HEK293T (cell line): ENCODE measurements around the gene SEC14L1.

ENCODE experiments used
- CTCF ChIA-PET: fragments of 350-600 bp; formaldehyde crosslinking; extraction: SDS; loops from one replicate; lab custom pipeline; 2021; ENCODE audit warnings: antibody characterized with exemption, inconsistent platforms; lab: Yijun Ruan, JAX
- POLR2A ChIA-PET: fragments of 350-600 bp; formaldehyde crosslinking; extraction: SDS; loops from one replicate; lab custom pipeline; 2020; ENCODE audit warnings: antibody characterized with exemption, inconsistent platforms; lab: Yijun Ruan, JAX
- DNase-seq: peaks from one replicate; pipeline ENCODE4 v3.0.0; 2012; ENCODE audit warnings: mixed read lengths; ENCODE audit errors: extremely low spot score
- ARNT ChIP-seq: fragments of 450-650 bp; IDR thresholded peaks from 2 replicates; pipeline ENCODE4 v1.6.1; 2017; ENCODE audit warnings: mild to moderate bottlenecking
- BHLHE40 ChIP-seq: fragments of 450-650 bp; IDR thresholded peaks from 2 replicates; pipeline ENCODE4 v1.6.1; 2016; ENCODE audit warnings: mild to moderate bottlenecking, moderate library complexity, borderline replicate concordance
- CTBP1 ChIP-seq: fragments of 450-650 bp; IDR thresholded peaks from 2 replicates; pipeline ENCODE4 v1.6.1; 2016; ENCODE audit warnings: borderline replicate concordance
- ELF4 ChIP-seq: fragments of 450-650 bp; IDR thresholded peaks from 2 replicates; pipeline ENCODE4 v1.6.1; 2017; ENCODE audit warnings: antibody characterized with exemption
- FOXA1 ChIP-seq: fragments of 450-650 bp; IDR thresholded peaks from 2 replicates; pipeline ENCODE4 v1.6.1; 2016; ENCODE audit warnings: mild to moderate bottlenecking
- FOXK2 ChIP-seq: fragments of 450-650 bp; IDR thresholded peaks from 2 replicates; pipeline ENCODE4 v1.6.1; 2016; ENCODE audit warnings: mild to moderate bottlenecking
- FOXM1 ChIP-seq: fragments of 450-650 bp; IDR thresholded peaks from 2 replicates; pipeline ENCODE4 v1.6.1; 2017; ENCODE audit warnings: mild to moderate bottlenecking, borderline replicate concordance
- HDGF ChIP-seq: fragments of 450-650 bp; IDR thresholded peaks from 2 replicates; pipeline ENCODE4 v1.6.1; 2017; ENCODE audit warnings: antibody characterized with exemption, borderline replicate concordance
- LEF1 ChIP-seq: fragments of 450-650 bp; IDR thresholded peaks from 2 replicates; pipeline ENCODE4 v1.6.1; 2017; ENCODE audit warnings: mild to moderate bottlenecking, borderline replicate concordance
- NFRKB ChIP-seq: fragments of 450-650 bp; IDR thresholded peaks from 2 replicates; pipeline ENCODE4 v1.6.1; 2016; ENCODE audit warnings: mild to moderate bottlenecking, moderate library complexity
- SP1 ChIP-seq: fragments of 450-650 bp; IDR thresholded peaks from 2 replicates; pipeline ENCODE4 v1.6.1; 2017
- SUZ12 ChIP-seq: fragments of 450-650 bp; IDR thresholded peaks from 2 replicates; pipeline ENCODE4 v1.6.1; 2016; ENCODE audit warnings: mild to moderate bottlenecking
- TF ChIP-seq, protein P1 (sequence below): fragments of 450-650 bp; IDR thresholded peaks from 2 replicates; pipeline ENCODE4 v1.6.1; 2016

SEC14L1 gene

DNA sequence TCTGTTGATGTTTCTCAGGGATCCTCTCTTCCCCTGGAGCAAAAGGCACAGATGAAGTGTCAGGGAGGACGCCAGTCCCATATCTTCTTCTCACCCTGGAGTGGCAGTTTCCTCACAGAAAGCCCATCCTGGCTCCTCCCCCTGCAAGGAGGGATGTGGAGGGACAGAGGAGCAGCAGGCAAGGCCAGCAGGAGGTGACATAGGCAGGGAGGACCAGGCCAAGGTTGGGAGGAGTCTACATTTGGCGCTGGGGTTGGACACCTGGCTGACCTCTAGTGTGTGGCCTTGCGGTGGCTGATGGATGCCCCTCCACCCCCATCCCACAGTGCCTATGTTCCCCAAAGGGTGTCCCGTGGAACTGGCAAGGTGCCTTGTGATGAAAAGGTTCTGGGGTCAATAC lies 125.4 kb downstream of the SEC14L1 start:
- CTCF ChIA-PET = interaction anchor here (1.1 to 1.6 kb wide), 2 partner anchors 10 to 179 kb away, joined by 3 to 5 read pairs; no protein-coding TSS in a partner anchor
- no peak for TF ChIP-seq LEF1
- no peak for TF ChIP-seq ELF4
- no peak for TF ChIP-seq SUZ12
- TF ChIP-seq CTBP1 = no peak
- TF ChIP-seq FOXA1 = no peak
- TF ChIP-seq, protein P1, sequence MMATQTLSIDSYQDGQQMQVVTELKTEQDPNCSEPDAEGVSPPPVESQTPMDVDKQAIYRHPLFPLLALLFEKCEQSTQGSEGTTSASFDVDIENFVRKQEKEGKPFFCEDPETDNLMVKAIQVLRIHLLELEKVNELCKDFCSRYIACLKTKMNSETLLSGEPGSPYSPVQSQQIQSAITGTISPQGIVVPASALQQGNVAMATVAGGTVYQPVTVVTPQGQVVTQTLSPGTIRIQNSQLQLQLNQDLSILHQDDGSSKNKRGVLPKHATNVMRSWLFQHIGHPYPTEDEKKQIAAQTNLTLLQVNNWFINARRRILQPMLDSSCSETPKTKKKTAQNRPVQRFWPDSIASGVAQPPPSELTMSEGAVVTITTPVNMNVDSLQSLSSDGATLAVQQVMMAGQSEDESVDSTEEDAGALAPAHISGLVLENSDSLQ = no peak
- no peak for TF ChIP-seq FOXM1
- no peak for TF ChIP-seq SP1
- TF ChIP-seq HDGF = no peak
- TF ChIP-seq NFRKB = no peak
- no peak for TF ChIP-seq ARNT
- no peak for TF ChIP-seq FOXK2
- TF ChIP-seq BHLHE40 = no peak
- DNase-seq = no peak
- POLR2A ChIA-PET = no interaction called here
